IMR-90 (cell line): ENCODE measurements around the gene IL4R. TPM values are rescaled to one million over a fixed set of nuclear protein-coding genes. Genes with fewer than 3 reads are reported as not detected.
A peak's percentile ranks its signal among the peaks of the same experiment; 100 is the strongest.

Experiments used
- ATAC-seq: fragments of 200-7000 bp; cut with Tn5 transposase; 2 replicates; pipeline ENCODE4 v1.9.1; 2020; ENCODE audit warnings: low read depth, mild to moderate bottlenecking, moderate library complexity
- BruUV-seq: library from RNA; stranded (reverse); fragments of 400-500 nt; replicated peaks from 2 replicates; lab custom pipeline; 2021; lab: Mats Ljungman, UMichigan
- CTCF ChIA-PET: fragments of 300-600 bp; formaldehyde crosslinking; extraction: SDS; loops from one replicate; lab custom pipeline; 2021; ENCODE audit warnings: antibody characterized with exemption; lab: Yijun Ruan, JAX
- POLR2A ChIA-PET: fragments of 300-600 bp; sonication (Branson Sonifier 250); formaldehyde crosslinking; loops from one replicate; lab custom pipeline; 2022; ENCODE audit warnings: antibody characterized with exemption; ENCODE audit not compliant: unreplicated experiment; lab: Charles Lee
- DNase-seq: peaks from one replicate; pipeline ENCODE4 v3.0.0; 2013
- H2AFZ ChIP-seq: replicated peaks from 2 replicates; pipeline ENCODE3; 2013; ENCODE audit warnings: low read length, mild to moderate bottlenecking; ENCODE audit not compliant: poor library complexity
- H2AK5ac ChIP-seq: 2 replicates; pipeline ENCODE4 v1.6.1; 2013; ENCODE audit warnings: low read depth, low read length, inconsistent platforms
- H2AK9ac ChIP-seq: replicated peaks from 2 replicates; pipeline ENCODE3; 2013; ENCODE audit warnings: mild to moderate bottlenecking, low read depth, low read length, moderate library complexity; ENCODE audit not compliant: poor library complexity
- H2BK120ac ChIP-seq: 2 replicates; pipeline ENCODE4 v1.6.1; 2013; ENCODE audit warnings: low read depth, low read length, inconsistent platforms
- H2BK15ac ChIP-seq: 3 replicates; pipeline ENCODE4 v1.6.1; 2013; ENCODE audit warnings: low read depth, low read length, inconsistent platforms
- H2BK20ac ChIP-seq: 2 replicates; pipeline ENCODE4 v1.6.1; 2013; ENCODE audit warnings: low read depth, mild to moderate bottlenecking, inconsistent platforms, low read length, moderate library complexity
- H2BK5ac ChIP-seq: 2 replicates; pipeline ENCODE4 v1.6.1; 2013; ENCODE audit warnings: mild to moderate bottlenecking, low read depth, low read length, inconsistent platforms; ENCODE audit not compliant: poor library complexity, severe bottlenecking
- H3K14ac ChIP-seq: replicated peaks from 2 replicates; pipeline ENCODE4 v1.6.1; 2013; ENCODE audit warnings: low read depth, low read length, inconsistent platforms
- H3K18ac ChIP-seq: 2 replicates; pipeline ENCODE4 v1.6.1; 2013; ENCODE audit warnings: low read depth, low read length, control low read depth
- H3K23ac ChIP-seq: 2 replicates; pipeline ENCODE4 v1.6.1; 2013; ENCODE audit warnings: low read depth, low read length, inconsistent platforms
- H3K27ac ChIP-seq: 2 replicates; pipeline ENCODE4 v1.5.1; 2013; ENCODE audit warnings: mild to moderate bottlenecking, control low read depth, low read length; ENCODE audit not compliant: insufficient read depth
- H3K27me3 ChIP-seq: 2 replicates; pipeline ENCODE4 v1.6.1; 2013; ENCODE audit warnings: low read length; ENCODE audit not compliant: control insufficient read depth, insufficient read depth
- H3K36me3 ChIP-seq: 2 replicates; pipeline ENCODE4 v1.6.1; 2013; ENCODE audit warnings: low read length, mixed read lengths; ENCODE audit not compliant: control insufficient read depth, insufficient read depth
- H3K4ac ChIP-seq: 2 replicates; pipeline ENCODE4 v1.6.1; 2013; ENCODE audit warnings: low read depth, low read length, inconsistent platforms
- H3K4me1 ChIP-seq: 2 replicates; pipeline ENCODE4 v1.6.1; 2013; ENCODE audit warnings: low read length, mixed read lengths; ENCODE audit not compliant: control insufficient read depth, insufficient read depth
- H3K4me2 ChIP-seq: 2 replicates; pipeline ENCODE4 v1.6.1; 2013; ENCODE audit warnings: low read depth, mild to moderate bottlenecking, control low read depth, low read length, moderate library complexity
- H3K4me3 ChIP-seq: 2 replicates; pipeline ENCODE4 v1.5.1; 2013; ENCODE audit warnings: low read depth, mild to moderate bottlenecking, control low read depth, low read length, moderate library complexity; ENCODE audit not compliant: insufficient read depth
- H3K56ac ChIP-seq: 2 replicates; pipeline ENCODE4 v1.6.1; 2013; ENCODE audit warnings: low read length, inconsistent platforms; ENCODE audit not compliant: insufficient read depth; ENCODE audit errors: extremely low read depth
- H3K79me1 ChIP-seq, 2 experiments: 2 replicates each; pipeline ENCODE4 v1.6.1; 2013; ENCODE audit warnings: low read length in 2 of 2, inconsistent platforms in 1 of 2, low read depth in 1 of 2
- H3K9ac ChIP-seq: 2 replicates; pipeline ENCODE4 v1.6.1; 2013; ENCODE audit warnings: low read depth, low read length, control low read depth
- H3K9me1 ChIP-seq: 2 replicates; pipeline ENCODE4 v1.6.1; 2013; ENCODE audit warnings: low read length, inconsistent platforms; ENCODE audit not compliant: insufficient read depth
- H3K9me3 ChIP-seq: 2 replicates; pipeline ENCODE4 v1.6.1; 2013; ENCODE audit warnings: low read length; ENCODE audit not compliant: control insufficient read depth, insufficient read depth
- H4K20me1 ChIP-seq: 2 replicates; pipeline ENCODE4 v1.6.1; 2013; ENCODE audit warnings: low read length, inconsistent platforms; ENCODE audit not compliant: insufficient read depth
- H4K5ac ChIP-seq: 2 replicates; pipeline ENCODE4 v1.6.1; 2013; ENCODE audit warnings: mild to moderate bottlenecking, low read depth, low read length, control low read depth
- H4K8ac ChIP-seq, 2 experiments: 2 replicates each; pipeline ENCODE4 v1.6.1; 2013; ENCODE audit warnings: low read depth in 2 of 2, low read length in 2 of 2, control low read depth in 1 of 2, inconsistent platforms in 1 of 2
- H4K91ac ChIP-seq: 2 replicates; pipeline ENCODE4 v1.6.1; 2013; ENCODE audit warnings: low read depth, low read length, inconsistent platforms; ENCODE audit not compliant: insufficient read depth
- BHLHE40 ChIP-seq: fragments of 150-350 bp; IDR thresholded peaks from 2 replicates; pipeline ENCODE4 v1.6.1; 2016; ENCODE audit warnings: mild to moderate bottlenecking, low read depth, low read length
- CEBPB ChIP-seq: IDR thresholded peaks from 2 replicates; pipeline ENCODE4 v1.6.1; 2012; ENCODE audit warnings: low read depth, low read length, improper control_type of control experiment
- CHD1 ChIP-seq: IDR thresholded peaks from 2 replicates; pipeline ENCODE4 v1.6.1; 2012; ENCODE audit warnings: low read depth, low read length, improper control_type of control experiment
- FOS ChIP-seq: fragments of 150-350 bp; IDR thresholded peaks from 2 replicates; pipeline ENCODE4 v1.6.1; 2016; ENCODE audit warnings: low read depth, low read length
- MAFK ChIP-seq: IDR thresholded peaks from 2 replicates; pipeline ENCODE4 v1.6.1; 2012; ENCODE audit warnings: low read depth, low read length, improper control_type of control experiment
- MAZ ChIP-seq: IDR thresholded peaks from 2 replicates; pipeline ENCODE4 v1.6.1; 2012; ENCODE audit warnings: low read depth, mild to moderate bottlenecking, low read length, improper control_type of control experiment, moderate library complexity, borderline replicate concordance
- MXI1 ChIP-seq: IDR thresholded peaks from 2 replicates; pipeline ENCODE4 v1.6.1; 2012; ENCODE audit warnings: low read depth, mild to moderate bottlenecking, low read length, moderate library complexity, borderline replicate concordance
- NFE2L2 ChIP-seq: fragments of 150-350 bp; IDR thresholded peaks from 2 replicates; pipeline ENCODE4 v1.6.1; 2016; ENCODE audit warnings: low read depth, mild to moderate bottlenecking, low read length
- POLR2A ChIP-seq: IDR thresholded peaks from 2 replicates; pipeline ENCODE4 v1.6.1; 2012; ENCODE audit warnings: mild to moderate bottlenecking, low read depth, low read length
- RAD21 ChIP-seq: IDR thresholded peaks from 2 replicates; pipeline ENCODE4 v1.6.1; 2012; ENCODE audit warnings: low read length, improper control_type of control experiment
- RCOR1 ChIP-seq: IDR thresholded peaks from 2 replicates; pipeline ENCODE4 v1.6.1; 2012; ENCODE audit warnings: mild to moderate bottlenecking, low read length, improper control_type of control experiment; ENCODE audit not compliant: insufficient replicate concordance
- RFX5 ChIP-seq: IDR thresholded peaks from 2 replicates; pipeline ENCODE4 v1.8.0; 2012; ENCODE audit warnings: low read depth, mild to moderate bottlenecking, low read length, moderate library complexity
- SMC3 ChIP-seq: fragments of 150-350 bp; IDR thresholded peaks from 2 replicates; pipeline ENCODE4 v1.6.1; 2016; ENCODE audit warnings: low read depth, mild to moderate bottlenecking, antibody characterized with exemption, low read length, moderate library complexity
- WGBS, 2 experiments: methylation state at CpG; one replicate each; pipeline versions ENCODE4 v1.1.5 to v1.1.7; 2013; ENCODE audit warnings: missing lambda C conversion rate in 2 of 2; ENCODE audit not compliant: insufficient read length in 1 of 2; ENCODE audit errors: extremely low coverage in 2 of 2; 5-methylcytosine and 5-hydroxymethylcytosine counted together
- dilution Hi-C: fragments of 300-500 bp; cut with HindIII; formaldehyde crosslinking; loops from one replicate; pipeline ENCODE4 v1.14.3; 2018; ENCODE audit warnings: low sequenced_read_pairs; ENCODE audit not compliant: unreplicated experiment
- in situ Hi-C: fragments of 300-500 bp; cut with MboI; formaldehyde crosslinking; loops from 3 replicates; pipeline ENCODE4 v1.14.3; 2019; ENCODE audit warnings: low sequenced_read_pairs, inconsistent platforms, mixed read lengths
- intact Hi-C: fragments of 100-400 bp; cut with micrococcal nuclease; formaldehyde crosslinking; loops from 2 replicates; pipeline ENCODE4 v1.10.0; 2022
- polyA plus RNA-seq, 3 experiments: library from polyadenylated mRNA; depleted of rRNA; stranded (reverse); fragments of >200 nt; gene quantifications; 2 replicates each; pipeline ENCODE4 v1.2.3, GENCODE V29; 2012; ENCODE audit warnings: low replicate concordance in 1 of 3
- total RNA-seq: library from RNA; depleted of rRNA; stranded (reverse); fragments of >200 nt; gene quantifications from 2 replicates; pipeline ENCODE4 v1.2.3, GENCODE V29; 2012
- TF ChIP-seq, protein P1 (sequence below): conservative IDR thresholded peaks from 2 replicates; pipeline ENCODE4 v1.5.1; 2012; ENCODE audit warnings: mild to moderate bottlenecking, low read depth, low read length, improper control_type of control experiment
- TF ChIP-seq, protein P2 (sequence below): fragments of 150-350 bp; IDR thresholded peaks from 2 replicates; pipeline ENCODE4 v1.6.1; 2017; ENCODE audit warnings: mild to moderate bottlenecking, antibody characterized with exemption, low read length, low read depth
- TF ChIP-seq, protein P3 (sequence below): fragments of 150-350 bp; IDR thresholded peaks from 2 replicates; pipeline ENCODE4 v1.6.1; 2016; ENCODE audit warnings: low read depth, mild to moderate bottlenecking, low read length, moderate library complexity, borderline replicate concordance

The IL4R gene
- total and polyA plus RNA-seq, 2 of the 4 experiments (the other 2 are of a cell fraction), result 6.3 to 18.7 TPM

DNA sequence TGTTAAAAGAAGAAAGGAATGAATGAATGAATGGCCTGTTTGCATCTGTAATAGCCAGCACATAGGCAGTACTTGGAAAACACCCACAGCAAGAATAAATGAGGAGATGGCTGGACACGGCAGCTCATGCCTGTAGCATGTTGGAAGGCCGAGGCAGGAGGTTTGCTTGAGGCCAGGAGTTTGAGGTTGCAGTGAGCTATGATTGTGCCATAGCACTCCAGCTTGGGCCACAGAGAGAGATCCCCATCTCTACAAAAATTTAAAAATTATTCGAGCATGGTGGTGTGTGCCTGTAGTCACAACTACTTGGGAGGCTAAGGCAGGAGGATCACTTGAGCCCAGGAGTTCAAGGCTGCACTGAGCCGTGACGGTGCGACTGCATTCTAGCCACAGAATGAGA is 12.5 kb downstream of the IL4R start:
- peaks cover 26% of the 10 kb centered on the region for H3K4me1 ChIP-seq
- TF ChIP-seq RAD21 (no peak), RCOR1 (no peak), SMC3 (no peak), RFX5 (no peak), POLR2A (no peak), NFE2L2 (no peak), CHD1 (no peak), MAZ (no peak), BHLHE40 (no peak), MAFK (no peak), CEBPB (no peak), MXI1 (no peak), FOS (no peak)
- TF ChIP-seq, protein P1, sequence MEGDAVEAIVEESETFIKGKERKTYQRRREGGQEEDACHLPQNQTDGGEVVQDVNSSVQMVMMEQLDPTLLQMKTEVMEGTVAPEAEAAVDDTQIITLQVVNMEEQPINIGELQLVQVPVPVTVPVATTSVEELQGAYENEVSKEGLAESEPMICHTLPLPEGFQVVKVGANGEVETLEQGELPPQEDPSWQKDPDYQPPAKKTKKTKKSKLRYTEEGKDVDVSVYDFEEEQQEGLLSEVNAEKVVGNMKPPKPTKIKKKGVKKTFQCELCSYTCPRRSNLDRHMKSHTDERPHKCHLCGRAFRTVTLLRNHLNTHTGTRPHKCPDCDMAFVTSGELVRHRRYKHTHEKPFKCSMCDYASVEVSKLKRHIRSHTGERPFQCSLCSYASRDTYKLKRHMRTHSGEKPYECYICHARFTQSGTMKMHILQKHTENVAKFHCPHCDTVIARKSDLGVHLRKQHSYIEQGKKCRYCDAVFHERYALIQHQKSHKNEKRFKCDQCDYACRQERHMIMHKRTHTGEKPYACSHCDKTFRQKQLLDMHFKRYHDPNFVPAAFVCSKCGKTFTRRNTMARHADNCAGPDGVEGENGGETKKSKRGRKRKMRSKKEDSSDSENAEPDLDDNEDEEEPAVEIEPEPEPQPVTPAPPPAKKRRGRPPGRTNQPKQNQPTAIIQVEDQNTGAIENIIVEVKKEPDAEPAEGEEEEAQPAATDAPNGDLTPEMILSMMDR, result no peak
- TF ChIP-seq, protein P2, sequence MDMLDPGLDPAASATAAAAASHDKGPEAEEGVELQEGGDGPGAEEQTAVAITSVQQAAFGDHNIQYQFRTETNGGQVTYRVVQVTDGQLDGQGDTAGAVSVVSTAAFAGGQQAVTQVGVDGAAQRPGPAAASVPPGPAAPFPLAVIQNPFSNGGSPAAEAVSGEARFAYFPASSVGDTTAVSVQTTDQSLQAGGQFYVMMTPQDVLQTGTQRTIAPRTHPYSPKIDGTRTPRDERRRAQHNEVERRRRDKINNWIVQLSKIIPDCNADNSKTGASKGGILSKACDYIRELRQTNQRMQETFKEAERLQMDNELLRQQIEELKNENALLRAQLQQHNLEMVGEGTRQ, result no peak
- TF ChIP-seq, protein P3, sequence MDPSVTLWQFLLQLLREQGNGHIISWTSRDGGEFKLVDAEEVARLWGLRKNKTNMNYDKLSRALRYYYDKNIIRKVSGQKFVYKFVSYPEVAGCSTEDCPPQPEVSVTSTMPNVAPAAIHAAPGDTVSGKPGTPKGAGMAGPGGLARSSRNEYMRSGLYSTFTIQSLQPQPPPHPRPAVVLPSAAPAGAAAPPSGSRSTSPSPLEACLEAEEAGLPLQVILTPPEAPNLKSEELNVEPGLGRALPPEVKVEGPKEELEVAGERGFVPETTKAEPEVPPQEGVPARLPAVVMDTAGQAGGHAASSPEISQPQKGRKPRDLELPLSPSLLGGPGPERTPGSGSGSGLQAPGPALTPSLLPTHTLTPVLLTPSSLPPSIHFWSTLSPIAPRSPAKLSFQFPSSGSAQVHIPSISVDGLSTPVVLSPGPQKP, result no peak
- peaks cover 18 to 84% of the 10 kb centered on the region in 2 experiments for H3K79me1 ChIP-seq
- peak overlapping the region; percentile 96 for H4K5ac ChIP-seq
- no peak overlapping the region for H3K4me2 ChIP-seq
- BruUV-seq, result no TSS peak
- peaks cover 14% of the 10 kb centered on the region; the same call in 1 of the 2 replicates for H4K20me1 ChIP-seq
- H3K18ac ChIP-seq, result peak overlapping the region; percentile 95
- no peak overlapping the region for H3K4me3 ChIP-seq
- peak overlapping the region; percentile 55 for H3K9ac ChIP-seq
- no peaks in the 10 kb centered on the region for H3K9me3 ChIP-seq
- peak overlapping the region; percentile 92 to 99 for H4K8ac ChIP-seq
- H2AFZ ChIP-seq, result no peak overlapping the region
- peak overlapping the region; percentile 99 for H2AK5ac ChIP-seq
- no peak for DNase-seq
- peak overlapping the region; percentile 64; the same call in 1 of the 2 replicates for H3K56ac ChIP-seq
- H3K36me3 ChIP-seq, result peaks cover 20% of the 10 kb centered on the region
- WGBS, 2 experiments, result 91% methylated on average over 3 of the region's 6 CpGs; no CpG with 5 or more reads in 1 of the 2 experiments
- no peak for ATAC-seq
- H3K9me1 ChIP-seq, result peaks cover 26% of the 10 kb centered on the region
- H2BK5ac ChIP-seq, result peak overlapping the region; percentile 92
- CTCF ChIA-PET, result interaction anchor here (0.6 kb wide), 2 partner anchors 72 to 89 kb away, joined by 3 read pairs; no protein-coding TSS in a partner anchor
- H2AK9ac ChIP-seq, result peak overlapping the region; percentile 91
- peak overlapping the region; percentile 90 for H3K4ac ChIP-seq
- dilution Hi-C loops (no loop called here), intact Hi-C loops (no loop called here), in situ Hi-C loops (no loop called here)
- H3K14ac ChIP-seq, result peak overlapping the region; percentile 68
- H3K27me3 ChIP-seq, result no peaks in the 10 kb centered on the region
- peak overlapping the region; percentile 96; the same call in 2 of the 3 replicates for H2BK15ac ChIP-seq
- POLR2A ChIA-PET, result interaction anchor here (0.8 kb wide), 1 partner anchor 9 kb away, joined by 3 read pairs; no protein-coding TSS in a partner anchor
- peak overlapping the region; percentile 89 for H2BK120ac ChIP-seq
- peak overlapping the region; percentile 86 for H2BK20ac ChIP-seq
- H4K91ac ChIP-seq, result peak overlapping the region; percentile 98
- H3K27ac ChIP-seq, result peak overlapping the region; percentile 91
- H3K23ac ChIP-seq, result peak overlapping the region; percentile 71; the same call in 1 of the 2 replicates
